ENCODE data around the gene TAF4.
"Not testable (repeated sequence)": the region's sequence is repeated elsewhere in the genome, so short reads cannot be mapped to it uniquely, and the experiment has no call there.

The TAF4 gene

GRCh38 chr20:61985096-61985495 lies 80.6 kb downstream of the TAF4 start:
- H3K4me1 ChIP-seq (ENCODE audit: control insufficient read depth, insufficient read depth, low read length, unreplicated experiment) = no peaks in the 10 kb centered on the region

DNA sequence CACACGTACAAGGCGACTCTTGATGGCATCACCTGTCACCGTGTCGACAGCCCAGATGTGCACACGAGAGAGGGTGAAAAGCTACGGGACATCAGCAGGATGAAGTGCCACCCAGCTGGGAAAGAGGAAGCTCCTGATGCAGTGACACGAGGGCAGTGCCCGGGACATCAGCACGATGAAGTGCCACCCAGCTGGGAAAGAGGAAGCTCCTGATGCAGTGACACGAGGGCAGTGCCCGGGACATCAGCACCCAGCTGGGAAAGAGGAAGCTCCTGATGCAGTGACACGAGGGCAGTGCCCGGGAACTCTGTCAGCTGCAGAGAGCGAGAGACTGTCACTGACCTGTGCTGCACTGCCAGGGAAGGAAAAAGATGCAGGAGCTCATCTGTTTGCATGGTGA lies 81.2 kb downstream of the TAF4 start:
- H3K79me2 ChIP-seq (ENCODE audit: control insufficient read depth, insufficient read depth, low read length, unreplicated experiment); H3K27me3 ChIP-seq (ENCODE audit: insufficient read depth, low read length); H3K4me3 ChIP-seq (ENCODE audit: low read depth, low read length); H2AFZ ChIP-seq (ENCODE audit: low read length, unreplicated experiment); H3K36me3 ChIP-seq (ENCODE audit: insufficient read depth, low read length); H3K4me1 ChIP-seq (ENCODE audit: control insufficient read depth, insufficient read depth, low read length, unreplicated experiment); H3K27ac ChIP-seq (ENCODE audit: low read depth, low read length): not testable (repeated sequence)

More at GRCh38 chr20:61985096-61985495, 80.6 kb downstream of the TAF4 start:
- no peak overlapping the region for H3K27ac ChIP-seq (ENCODE audit: low read depth, low read length)
- no peak overlapping the region for H2AFZ ChIP-seq (ENCODE audit: low read length, unreplicated experiment)
- H3K4me3 ChIP-seq (ENCODE audit: low read depth, low read length) = no peak overlapping the region
- H3K27me3 ChIP-seq (ENCODE audit: insufficient read depth, low read length) = no peaks in the 10 kb centered on the region
- no peaks in the 10 kb centered on the region for H3K79me2 ChIP-seq (ENCODE audit: control insufficient read depth, insufficient read depth, low read length, unreplicated experiment)
- peaks cover 4% of the 10 kb centered on the region; the same call in 1 of the 2 replicates for H3K36me3 ChIP-seq (ENCODE audit: insufficient read depth, low read length)

GRCh38 chr20:61983965-61984364 lies 81.7 kb downstream of the TAF4 start:
- Histone ChIP-seq H3K36me3 (ENCODE audit: insufficient read depth, low read length) (no peaks in the 10 kb centered on the region; the same call in 1 of the 2 replicates), H3K4me3 (ENCODE audit: low read depth, low read length) (no peak overlapping the region), H2AFZ (ENCODE audit: low read length, unreplicated experiment) (no peak overlapping the region), H3K27me3 (ENCODE audit: insufficient read depth, low read length) (no peaks in the 10 kb centered on the region), H3K4me1 (ENCODE audit: control insufficient read depth, insufficient read depth, low read length, unreplicated experiment) (no peaks in the 10 kb centered on the region), H3K79me2 (ENCODE audit: control insufficient read depth, insufficient read depth, low read length, unreplicated experiment) (no peaks in the 10 kb centered on the region), H3K27ac (ENCODE audit: low read depth, low read length) (no peak overlapping the region)

DNA sequence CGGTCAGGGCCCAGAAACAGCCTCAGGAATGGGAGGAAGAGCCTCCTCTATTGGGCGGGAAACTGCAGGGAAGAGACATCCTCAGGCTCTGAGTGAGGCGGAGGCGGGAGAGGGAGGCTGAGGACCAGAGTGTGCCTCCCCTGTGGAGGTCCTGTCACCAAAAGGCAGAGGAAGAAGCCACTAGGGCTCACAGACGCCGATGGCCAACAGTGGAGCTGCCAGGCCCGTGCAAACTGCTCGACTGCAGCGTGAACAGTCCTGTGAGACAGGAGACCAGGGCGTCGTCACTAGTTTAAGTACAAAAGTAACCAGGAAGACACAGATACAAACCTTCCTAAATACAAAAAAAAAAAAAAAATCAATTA lies 82.7 kb downstream of the TAF4 start:
- H3K4me1 ChIP-seq (ENCODE audit: control insufficient read depth, insufficient read depth, low read length, unreplicated experiment) = no peaks in the 10 kb centered on the region
- H3K27me3 ChIP-seq (ENCODE audit: insufficient read depth, low read length) = no peaks in the 10 kb centered on the region
- H3K36me3 ChIP-seq (ENCODE audit: insufficient read depth, low read length) = no peaks in the 10 kb centered on the region; the same call in 1 of the 2 replicates
- no peak overlapping the region for H3K27ac ChIP-seq (ENCODE audit: low read depth, low read length)
- no peak overlapping the region for H2AFZ ChIP-seq (ENCODE audit: low read length, unreplicated experiment)
- no peak overlapping the region for H3K4me3 ChIP-seq (ENCODE audit: low read depth, low read length)
- H3K79me2 ChIP-seq (ENCODE audit: control insufficient read depth, insufficient read depth, low read length, unreplicated experiment) = no peaks in the 10 kb centered on the region

- no peaks in the 10 kb centered on the region for H3K79me2 ChIP-seq (ENCODE audit: control insufficient read depth, insufficient read depth, low read length, unreplicated experiment)
- no peak overlapping the region for H3K4me3 ChIP-seq (ENCODE audit: low read depth, low read length)
- H3K36me3 ChIP-seq (ENCODE audit: insufficient read depth, low read length) = no peaks in the 10 kb centered on the region; the same call in 1 of the 2 replicates
- no peak overlapping the region for H3K27ac ChIP-seq (ENCODE audit: low read depth, low read length)
- H3K4me1 ChIP-seq (ENCODE audit: control insufficient read depth, insufficient read depth, low read length, unreplicated experiment) = no peaks in the 10 kb centered on the region
- no peaks in the 10 kb centered on the region for H3K27me3 ChIP-seq (ENCODE audit: insufficient read depth, low read length)
- H2AFZ ChIP-seq (ENCODE audit: low read length, unreplicated experiment) = no peak overlapping the region
Measured at GRCh38 chr20:61982191-61982950, 83.3 kb downstream of the TAF4 start.

GRCh38 chr20:61981691-61982090 lies 84.0 kb downstream of the TAF4 start:
- H3K79me2 ChIP-seq (ENCODE audit: control insufficient read depth, insufficient read depth, low read length, unreplicated experiment); H3K27ac ChIP-seq (ENCODE audit: low read depth, low read length); H3K4me1 ChIP-seq (ENCODE audit: control insufficient read depth, insufficient read depth, low read length, unreplicated experiment); H3K36me3 ChIP-seq (ENCODE audit: insufficient read depth, low read length); H3K27me3 ChIP-seq (ENCODE audit: insufficient read depth, low read length); H2AFZ ChIP-seq (ENCODE audit: low read length, unreplicated experiment); H3K4me3 ChIP-seq (ENCODE audit: low read depth, low read length): not testable (repeated sequence)

- Histone ChIP-seq H3K79me2 (ENCODE audit: control insufficient read depth, insufficient read depth, low read length, unreplicated experiment) (no peaks in the 10 kb centered on the region), H2AFZ (ENCODE audit: low read length, unreplicated experiment) (no peak overlapping the region), H3K27ac (ENCODE audit: low read depth, low read length) (no peak overlapping the region), H3K36me3 (ENCODE audit: insufficient read depth, low read length) (no peaks in the 10 kb centered on the region; the same call in 1 of the 2 replicates), H3K4me1 (ENCODE audit: control insufficient read depth, insufficient read depth, low read length, unreplicated experiment) (no peaks in the 10 kb centered on the region), H3K4me3 (ENCODE audit: low read depth, low read length) (no peak overlapping the region), H3K27me3 (ENCODE audit: insufficient read depth, low read length) (no peaks in the 10 kb centered on the region)
Measured at GRCh38 chr20:61980647-61981583, 84.8 kb downstream of the TAF4 start.

- H3K79me2 ChIP-seq (ENCODE audit: control insufficient read depth, insufficient read depth, low read length, unreplicated experiment) = no peaks in the 10 kb centered on the region
- H3K27me3 ChIP-seq (ENCODE audit: insufficient read depth, low read length) = no peaks in the 10 kb centered on the region
- H3K4me3 ChIP-seq (ENCODE audit: low read depth, low read length) = no peak overlapping the region
- H3K4me1 ChIP-seq (ENCODE audit: control insufficient read depth, insufficient read depth, low read length, unreplicated experiment) = no peaks in the 10 kb centered on the region
- no peaks in the 10 kb centered on the region for H3K36me3 ChIP-seq (ENCODE audit: insufficient read depth, low read length)
- H3K27ac ChIP-seq (ENCODE audit: low read depth, low read length) = no peak overlapping the region
- H2AFZ ChIP-seq (ENCODE audit: low read length, unreplicated experiment) = no peak overlapping the region
Measured at GRCh38 chr20:61979701-61980635, 85.7 kb downstream of the TAF4 start.

DNA sequence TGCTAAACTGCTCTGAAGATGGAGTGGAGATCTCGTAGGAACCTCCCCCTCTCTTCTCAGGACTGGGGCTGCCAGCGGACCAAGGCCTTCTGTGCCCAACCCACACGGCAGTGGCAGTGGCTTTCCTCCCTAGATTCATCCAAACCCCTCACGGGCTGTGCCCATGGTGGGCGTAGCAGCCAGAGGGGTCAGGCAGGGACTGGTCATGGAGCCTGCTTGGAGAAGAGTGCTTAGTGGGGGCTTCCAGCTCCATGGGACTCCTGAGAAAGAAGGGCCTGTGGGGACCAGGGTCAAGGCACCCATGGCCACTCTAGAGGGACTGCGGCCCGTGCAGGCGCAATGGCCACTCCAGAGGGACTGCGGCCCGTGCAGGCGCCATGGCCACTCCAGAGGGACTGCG lies 86.6 kb downstream of the TAF4 start:
- Histone ChIP-seq H3K27me3 (ENCODE audit: insufficient read depth, low read length) (no peaks in the 10 kb centered on the region), H3K4me1 (ENCODE audit: control insufficient read depth, insufficient read depth, low read length, unreplicated experiment) (no peaks in the 10 kb centered on the region), H3K79me2 (ENCODE audit: control insufficient read depth, insufficient read depth, low read length, unreplicated experiment) (no peaks in the 10 kb centered on the region), H3K36me3 (ENCODE audit: insufficient read depth, low read length) (no peaks in the 10 kb centered on the region; the same call in 1 of the 2 replicates), H2AFZ (ENCODE audit: low read length, unreplicated experiment) (no peak overlapping the region), H3K27ac (ENCODE audit: low read depth, low read length) (no peak overlapping the region), H3K4me3 (ENCODE audit: low read depth, low read length) (no peak overlapping the region)

- Histone ChIP-seq H3K79me2 (ENCODE audit: control insufficient read depth, insufficient read depth, low read length, unreplicated experiment) (no peaks in the 10 kb centered on the region), H3K36me3 (ENCODE audit: insufficient read depth, low read length) (no peaks in the 10 kb centered on the region; the same call in 1 of the 2 replicates), H3K4me1 (ENCODE audit: control insufficient read depth, insufficient read depth, low read length, unreplicated experiment) (no peaks in the 10 kb centered on the region), H3K27me3 (ENCODE audit: insufficient read depth, low read length) (no peaks in the 10 kb centered on the region), H2AFZ (ENCODE audit: low read length, unreplicated experiment) (no peak overlapping the region), H3K4me3 (ENCODE audit: low read depth, low read length) (no peak overlapping the region), H3K27ac (ENCODE audit: low read depth, low read length) (no peak overlapping the region)
Measured at GRCh38 chr20:61978491-61978890, 87.2 kb downstream of the TAF4 start.

Data from ACC112 (cell line).